Measurements from ENCODE around the gene RPL27A. TPM values are rescaled to one million over a fixed set of nuclear protein-coding genes. Genes with fewer than 3 reads are reported as not detected.

Gene RPL27A
- total RNA-seq, 4 donors from 2014 or later: 635 to 791 (median 757) TPM

DNA sequence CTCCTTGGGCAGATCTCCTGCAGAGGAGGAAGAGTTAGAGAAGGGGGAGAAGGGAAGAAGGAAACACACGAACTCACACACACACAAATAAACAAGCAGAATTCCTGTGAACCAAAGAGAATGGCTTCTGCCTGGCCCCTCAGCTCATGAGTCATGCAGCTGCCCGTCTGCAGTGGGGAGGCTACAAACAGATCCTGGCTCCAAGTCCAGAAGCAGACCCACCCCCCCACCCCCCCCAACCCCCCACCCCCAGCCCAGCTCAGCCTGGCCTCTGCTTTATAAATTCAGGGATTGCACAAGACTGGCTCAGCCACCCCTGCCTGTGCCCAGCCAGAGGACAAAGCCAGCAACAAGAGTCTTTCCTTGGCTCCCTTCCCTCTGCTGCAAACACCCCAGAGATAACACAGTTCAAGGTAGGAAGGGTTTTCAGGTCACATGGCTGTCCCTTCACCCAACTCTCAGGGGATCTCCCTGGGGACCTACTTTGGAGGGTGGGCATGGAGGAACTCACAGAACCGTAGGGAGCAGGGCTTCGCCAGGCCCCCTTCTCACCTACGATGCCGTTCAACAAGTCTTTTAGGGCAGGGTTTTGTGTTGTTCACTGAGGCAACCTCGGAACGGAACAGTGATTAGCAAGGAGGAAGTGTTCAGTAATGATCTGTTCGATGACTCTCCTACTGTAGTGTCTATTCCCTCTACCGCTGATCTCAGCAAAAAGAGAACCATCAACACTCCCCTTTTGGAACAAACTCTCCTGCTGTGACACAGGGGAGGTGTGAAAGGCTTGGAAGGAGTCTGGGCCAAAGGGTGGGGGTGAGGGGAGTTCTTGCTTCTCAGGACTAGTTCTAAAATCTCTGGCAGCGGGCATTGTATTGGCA, 35.5 kb downstream of the RPL27A start:
- TF ChIP-seq, protein P1, sequence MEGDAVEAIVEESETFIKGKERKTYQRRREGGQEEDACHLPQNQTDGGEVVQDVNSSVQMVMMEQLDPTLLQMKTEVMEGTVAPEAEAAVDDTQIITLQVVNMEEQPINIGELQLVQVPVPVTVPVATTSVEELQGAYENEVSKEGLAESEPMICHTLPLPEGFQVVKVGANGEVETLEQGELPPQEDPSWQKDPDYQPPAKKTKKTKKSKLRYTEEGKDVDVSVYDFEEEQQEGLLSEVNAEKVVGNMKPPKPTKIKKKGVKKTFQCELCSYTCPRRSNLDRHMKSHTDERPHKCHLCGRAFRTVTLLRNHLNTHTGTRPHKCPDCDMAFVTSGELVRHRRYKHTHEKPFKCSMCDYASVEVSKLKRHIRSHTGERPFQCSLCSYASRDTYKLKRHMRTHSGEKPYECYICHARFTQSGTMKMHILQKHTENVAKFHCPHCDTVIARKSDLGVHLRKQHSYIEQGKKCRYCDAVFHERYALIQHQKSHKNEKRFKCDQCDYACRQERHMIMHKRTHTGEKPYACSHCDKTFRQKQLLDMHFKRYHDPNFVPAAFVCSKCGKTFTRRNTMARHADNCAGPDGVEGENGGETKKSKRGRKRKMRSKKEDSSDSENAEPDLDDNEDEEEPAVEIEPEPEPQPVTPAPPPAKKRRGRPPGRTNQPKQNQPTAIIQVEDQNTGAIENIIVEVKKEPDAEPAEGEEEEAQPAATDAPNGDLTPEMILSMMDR (IDR thresholded peaks at IDR 0.05): no peak
- DNase-seq (ENCODE audit: low spot score) (no peak), ATAC-seq (ENCODE audit: low FRiP score) (peak; percentile 39)

DNA sequence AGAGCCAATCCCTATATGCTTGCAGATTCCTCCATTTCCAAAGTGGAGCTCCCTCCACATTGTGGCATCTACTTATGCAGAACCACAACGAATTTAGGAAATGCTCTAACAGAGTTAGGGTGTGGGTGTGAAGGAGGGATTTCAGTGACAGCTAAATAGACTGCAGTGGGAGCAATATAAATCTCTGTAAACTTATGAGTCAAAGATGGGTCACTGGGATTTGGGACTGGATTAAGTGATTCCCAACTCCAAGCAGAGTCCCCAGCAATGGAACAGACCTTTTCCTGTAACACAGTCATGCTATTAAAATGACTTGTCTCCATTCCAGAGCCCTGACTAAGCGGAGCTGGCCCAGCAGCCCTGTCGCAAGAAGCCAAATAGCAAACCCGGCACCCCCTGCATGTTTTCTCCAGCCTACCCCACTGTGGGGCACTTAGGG, 36.6 kb downstream of the RPL27A start:
- TF ChIP-seq, protein P1 (IDR thresholded peaks at IDR 0.05): no peak
- ATAC-seq (ENCODE audit: low FRiP score) (peak; percentile 73), DNase-seq (ENCODE audit: low spot score) (no peak)

DNA sequence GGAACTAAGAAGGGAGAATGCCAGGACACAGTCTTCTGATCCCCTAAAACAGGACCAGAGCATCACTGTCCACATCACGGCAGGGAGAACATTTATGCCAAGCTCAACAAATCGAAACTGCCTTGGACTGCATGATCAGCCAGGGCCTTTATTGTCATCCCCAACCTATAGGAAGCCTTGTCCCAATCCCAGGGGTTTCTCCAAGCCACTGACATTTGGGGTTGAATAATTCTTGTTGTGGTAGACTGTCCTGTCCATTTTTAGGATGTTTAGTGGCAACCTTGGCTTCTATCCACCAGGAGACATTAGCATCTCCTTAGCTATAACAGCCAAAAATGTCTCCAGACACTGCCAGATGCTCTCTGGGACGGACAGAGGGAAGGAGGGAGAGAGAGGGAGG, 37.1 kb downstream of the RPL27A start:
- ATAC-seq (ENCODE audit: low FRiP score) (no peak), DNase-seq (ENCODE audit: low spot score) (no peak)
- TF ChIP-seq, protein P1 (IDR thresholded peaks at IDR 0.05): no peak

DNA sequence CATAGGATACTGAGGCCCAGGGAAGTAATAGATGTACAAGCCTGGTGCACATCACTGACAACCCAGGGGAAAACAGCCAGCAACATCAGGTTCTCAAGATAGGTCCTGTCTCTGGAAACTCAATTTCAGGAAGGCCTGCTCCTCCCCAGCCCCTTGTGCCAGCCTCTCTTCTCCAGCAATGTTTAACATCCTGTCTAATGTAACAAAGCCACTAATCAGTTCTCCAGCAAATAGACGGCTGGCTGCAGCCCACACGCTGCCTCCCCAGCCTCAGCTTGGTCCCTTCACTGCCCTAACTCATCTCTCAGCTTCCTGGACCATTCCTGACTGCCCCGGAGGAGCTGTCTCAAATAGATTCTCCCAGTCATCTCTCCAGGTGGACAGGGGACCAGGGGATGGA, 37.8 kb downstream of the RPL27A start:
- no peak for DNase-seq (ENCODE audit: low spot score)
- TF ChIP-seq, protein P1 (IDR thresholded peaks at IDR 0.05): no peak
- no peak for ATAC-seq (ENCODE audit: low FRiP score)

DNA sequence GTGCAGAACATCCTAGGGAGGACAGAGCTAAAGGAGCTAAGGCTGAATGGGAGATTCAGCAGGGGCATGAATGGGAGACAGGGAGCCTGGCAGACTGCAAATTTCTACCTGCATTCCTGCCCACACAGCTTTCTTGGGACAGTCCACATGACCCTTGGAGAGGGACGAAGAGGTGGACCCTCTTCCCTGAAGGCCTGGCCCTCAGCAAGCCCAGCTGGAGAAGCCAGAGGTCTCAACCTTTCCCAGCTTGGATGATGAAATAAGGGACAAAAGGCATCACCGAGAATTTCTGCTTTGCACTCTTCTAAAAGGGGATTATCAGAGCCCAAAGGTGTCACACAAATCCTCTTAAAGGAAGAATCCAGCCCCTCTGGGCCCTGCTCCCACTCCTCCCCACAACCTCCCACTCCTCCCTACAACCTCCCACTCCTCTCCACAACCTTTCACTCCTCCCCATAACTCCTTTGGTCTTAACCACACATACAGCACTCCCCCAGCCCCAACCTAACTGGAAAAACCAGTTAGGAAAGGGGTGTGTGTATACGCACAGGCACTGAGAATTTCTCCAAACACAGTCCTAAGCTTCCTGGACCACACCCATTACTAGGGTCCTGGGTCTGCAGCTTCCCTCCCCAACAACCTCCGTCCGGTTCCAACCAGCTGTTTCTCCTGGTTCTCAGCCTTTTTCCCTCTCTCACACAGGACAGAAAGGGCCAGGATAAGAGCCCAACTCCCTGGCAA, 38.4 kb downstream of the RPL27A start:
- TF ChIP-seq, protein P1 (IDR thresholded peaks at IDR 0.05): no peak
- no peak for DNase-seq (ENCODE audit: low spot score)
- no peak for ATAC-seq (ENCODE audit: low FRiP score)

DNA sequence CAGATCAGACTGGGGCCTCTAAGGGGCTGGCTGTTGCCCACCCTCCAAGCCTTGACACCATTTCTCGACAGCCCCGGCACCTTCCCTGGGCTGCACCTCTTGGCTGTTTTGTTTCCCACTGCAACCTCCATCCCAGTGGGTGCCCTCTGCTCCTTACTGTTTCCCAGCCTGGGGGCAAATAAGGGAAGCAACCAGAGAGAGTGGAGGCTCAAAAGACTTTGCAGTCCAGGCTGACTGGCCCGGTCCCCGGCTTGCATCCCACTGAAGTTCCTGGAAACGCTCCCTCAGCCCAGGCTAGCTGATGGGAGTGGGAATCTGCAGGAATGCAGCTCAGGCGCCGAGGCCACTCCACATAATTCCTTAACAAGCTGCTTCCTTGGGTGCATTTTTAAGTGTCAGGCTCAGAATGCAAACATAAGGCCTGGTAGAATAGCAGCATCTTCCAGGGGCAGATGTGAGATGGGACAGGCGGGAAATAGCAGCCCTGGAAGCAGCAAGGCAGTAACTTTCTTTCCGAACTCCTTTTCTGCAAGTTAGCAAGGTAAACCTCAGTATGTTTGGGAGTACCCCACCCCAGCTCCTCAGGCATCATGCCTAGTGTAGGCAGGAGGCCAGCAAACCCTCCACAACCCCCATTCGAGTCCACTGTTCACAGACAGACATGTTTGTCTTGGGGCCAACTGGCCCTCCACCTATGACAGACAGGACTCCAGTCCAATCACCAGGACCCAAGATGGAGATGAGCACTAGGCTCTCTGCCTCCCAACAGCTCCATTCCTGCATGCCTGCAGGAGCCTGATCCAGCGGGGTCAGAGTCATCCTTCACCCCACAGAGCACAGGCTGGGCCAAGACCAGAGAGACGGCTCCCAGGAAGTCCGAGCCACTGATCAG, 39.3 kb downstream of the RPL27A start:
- ATAC-seq (ENCODE audit: low FRiP score) (no peak), DNase-seq (ENCODE audit: low spot score) (no peak)
- TF ChIP-seq, protein P1 (IDR thresholded peaks at IDR 0.05): no peak

Measured in omental fat pad (tissue), 4 donors.